Left cardiac atrium (tissue), 4 donors: ENCODE measurements around the gene RNF112. TPM values are rescaled to one million over a fixed set of nuclear protein-coding genes. Genes with fewer than 3 reads are reported as not detected.

Source experiments
- ATAC-seq, 2 donors: fragments of 200-7000 bp; cut with Tn5 transposase; one replicate each; pipeline ENCODE4 v1.9.1; 2020; ENCODE audit warnings: mild to moderate bottlenecking in 2 of 2, moderate library complexity in 2 of 2
- DNase-seq: peaks from one replicate; pipeline ENCODE4 v3.0.0-alpha.2; 2020
- intact Hi-C, 2 donors: fragments of 100-400 bp; cut with DNase I; formaldehyde crosslinking; loops; one replicate each; pipeline versions ENCODE4 v1.14.1 to v1.15.1; 2022 to 2023
- long read RNA-seq: library from polyadenylated mRNA; unstranded; transcript quantifications from one replicate; pipeline ENCODE4 v2.0.0, GENCODE V29; 2021
- total RNA-seq, 2 donors: library from RNA; stranded (reverse); fragmentation: NEBNext Ultra II Directional; extraction: Animal tissue kit (Norgen Biotek cat#: 25700); gene quantifications; one replicate each; pipeline ENCODE4 v1.2.1, GENCODE V29; 2021
- donor health status: DM: no; HTN: yes; CAD: no.
- donor health status: DM: no; HTN: yes; CAD: no; lungs with severe emphysema.
- donor health status: DM: yes; HTN: yes; CAD: no.
- donor health status: Dilated cardiomyopathy.

The RNF112 gene
- total RNA-seq, result 1 to 10 TPM; 2.5 to 6.8 TPM
- long read RNA-seq, partial matches to known transcripts, result 0 of 1 reads
- long read RNA-seq, other reads (novel, unspliced or antisense), result 1 of 1 reads

DNA sequence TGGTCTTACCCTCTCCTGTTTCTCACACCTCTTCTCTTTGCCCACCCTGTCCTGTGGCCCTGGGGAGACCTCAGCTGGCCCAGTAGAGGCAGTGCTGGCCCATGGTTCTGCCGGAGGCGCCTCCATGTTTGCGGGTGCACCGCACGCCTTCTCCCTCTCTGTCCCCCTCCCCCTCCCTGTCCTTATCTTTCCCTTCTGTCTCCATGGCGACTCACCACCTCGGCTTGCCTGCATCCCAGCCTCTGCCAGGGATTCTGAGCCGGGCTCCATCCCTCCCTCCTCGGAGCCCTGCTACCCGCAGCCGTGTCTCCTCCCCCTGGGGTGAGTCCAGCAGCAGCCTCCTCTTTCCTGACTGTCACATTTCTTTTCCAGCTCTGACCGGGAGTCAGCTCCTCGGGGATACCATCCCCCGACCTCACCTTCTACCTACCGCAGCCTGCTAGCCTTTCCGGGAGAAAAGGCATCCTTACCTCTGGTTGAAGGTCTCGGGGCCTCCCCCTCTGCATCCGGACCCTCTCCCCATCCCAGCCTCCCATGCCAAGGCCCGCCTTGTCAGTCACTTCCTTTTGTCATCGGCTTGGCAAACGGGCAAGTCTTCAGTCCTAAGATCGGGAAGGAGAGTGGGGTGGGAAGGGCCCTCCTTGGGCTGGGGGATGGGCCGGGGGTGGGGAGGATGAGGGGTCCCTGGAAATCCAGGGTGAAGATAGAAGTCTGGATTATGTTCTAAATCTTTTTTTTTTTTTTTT, at the start of gene RNF112:
Gene RNF112, plus strand, starts transcription at position 358 of the 746 bp plus-strand sequence. Its CDS starts 177 bp downstream, at position 535.
- peak; percentile 49 for DNase-seq
- ATAC-seq, result peak; percentile 64
- intact Hi-C loops, result no loop called here

DNA sequence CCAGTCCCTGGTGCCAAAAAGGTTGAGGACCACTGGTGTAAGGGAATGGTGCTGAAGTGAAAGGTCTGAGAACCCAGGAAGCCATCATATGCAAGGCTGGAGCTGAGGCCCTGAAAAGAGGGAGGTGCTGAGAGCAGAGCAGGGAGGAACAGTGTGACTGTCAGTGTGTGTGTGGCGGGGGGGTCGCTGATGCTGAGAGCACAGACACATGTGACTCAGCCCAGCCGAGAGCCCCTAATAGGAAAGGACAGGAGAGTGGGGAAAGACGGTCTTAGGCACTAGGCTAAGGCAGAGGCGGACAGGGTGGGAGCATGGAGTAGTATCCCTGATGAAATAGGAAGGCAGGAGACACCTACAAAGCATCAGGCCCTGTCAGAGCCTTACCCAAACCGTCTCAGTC, 49.7 kb upstream of the RNF112 start:
- ATAC-seq, result no peak
- intact Hi-C loops, result loop anchor here (5.0 to 10.0 kb wide), 3 partner anchors 86 to 403 kb away; no protein-coding TSS in a partner anchor
- DNase-seq, result peak; percentile 26

GRCh38 chr17:19361944-19362276, 49.1 kb upstream of the RNF112 start:
- intact Hi-C loops, result loop anchor here (1.0 to 10.0 kb wide), 4 partner anchors 15 to 403 kb away; no protein-coding TSS in a partner anchor
- no peak for ATAC-seq
- DNase-seq, result no peak

- DNase-seq, result peak; percentile 93
- intact Hi-C loops, result loop anchor here (1.0 to 10.0 kb wide), 5 partner anchors 15 to 402 kb away; no protein-coding TSS in a partner anchor
- peak; percentile 95 to 97 for ATAC-seq
These were observed 48.5 kb upstream of the RNF112 start, which contains the start of gene B9D1 for GRCh38 chr17:19362277-19363113. Gene B9D1 (minus strand): TSS chr17:19362723. CDS start chr17:19362569, 154 bp downstream.

GRCh38 chr17:19363114-19363438, 48.0 kb upstream of the RNF112 start:
- ATAC-seq (no peak), DNase-seq (no peak)
- intact Hi-C loops, result loop anchor here (1.0 to 10.0 kb wide), 4 partner anchors 84 to 402 kb away; no protein-coding TSS in a partner anchor

DNA sequence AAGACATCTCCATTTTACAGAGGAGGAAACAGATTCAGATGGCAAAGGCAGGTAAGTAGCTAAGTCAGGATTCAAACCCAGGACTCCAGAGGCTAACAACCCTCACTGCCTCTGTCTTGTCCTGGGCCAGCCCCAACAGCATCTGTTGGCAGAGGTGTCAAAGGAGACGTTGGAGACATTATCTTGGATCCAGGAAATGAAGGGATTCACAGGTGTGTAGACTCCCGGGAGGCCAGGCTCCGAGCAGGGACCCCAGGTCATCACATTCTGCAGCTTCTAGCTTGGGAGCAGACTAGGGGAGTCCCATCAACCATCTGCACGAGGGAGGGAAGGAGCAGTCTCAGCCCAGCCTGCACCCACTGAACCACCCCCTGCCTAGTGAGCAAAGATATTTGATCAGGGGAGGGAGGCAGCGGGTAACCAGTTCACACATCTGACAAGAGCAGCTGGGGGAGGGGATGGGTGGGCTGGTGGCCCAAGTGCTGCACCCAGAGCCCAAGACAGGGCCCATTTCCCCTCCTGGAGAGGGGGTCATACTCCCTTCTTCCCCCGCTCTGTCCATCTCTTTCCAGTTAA, 47.5 kb upstream of the RNF112 start:
- ATAC-seq, result no peak
- intact Hi-C loops, result loop anchor here (1.0 to 10.0 kb wide), 4 partner anchors 84 to 401 kb away; no protein-coding TSS in a partner anchor
- DNase-seq, result peak; percentile 14

DNA sequence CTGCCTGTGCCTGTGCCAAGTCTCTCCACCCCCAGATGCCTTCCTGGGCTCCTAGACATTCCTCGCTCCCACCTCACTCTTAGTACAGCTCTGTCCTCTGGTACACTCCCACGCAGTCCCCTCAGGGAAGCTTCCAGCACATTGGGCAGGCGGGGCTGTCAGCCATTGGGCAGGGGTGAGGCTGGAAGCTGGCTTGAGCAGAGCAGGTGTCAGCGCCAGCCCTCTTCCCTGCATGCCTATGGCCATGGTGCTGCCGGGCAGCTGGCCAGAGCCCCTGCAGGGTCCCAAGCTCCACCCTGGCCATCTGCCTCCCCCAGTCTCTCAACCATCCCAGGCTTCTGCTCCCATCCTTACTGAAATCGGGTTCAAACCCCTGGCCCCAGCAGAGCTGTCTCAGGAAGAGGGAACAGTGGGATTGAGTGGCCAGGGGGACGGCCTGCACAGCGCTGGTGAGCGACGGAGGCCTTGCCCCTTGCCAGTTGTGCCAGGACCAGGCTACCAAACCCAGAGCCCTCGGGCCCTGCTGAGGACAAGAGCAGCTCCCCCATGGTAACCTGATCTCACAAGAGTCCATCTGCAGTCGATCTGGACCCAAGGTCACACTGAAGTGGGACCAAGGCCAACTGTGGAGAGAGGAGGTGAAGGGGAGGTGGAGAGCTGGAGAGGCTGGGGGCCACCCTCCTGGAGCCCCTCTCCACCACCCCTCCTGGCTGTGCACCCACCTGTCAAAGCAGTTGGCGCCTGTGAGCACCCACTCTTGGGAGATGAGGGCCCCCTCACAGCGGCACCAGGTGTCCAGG, 46.1 kb upstream of the RNF112 start:
- ATAC-seq, result no peak
- peak; percentile 20 for DNase-seq
- intact Hi-C loops, result loop anchor here (5.0 to 10.0 kb wide), 3 partner anchors 82 to 400 kb away; no protein-coding TSS in a partner anchor

GRCh38 chr17:19365499-19365817, 45.6 kb upstream of the RNF112 start:
- intact Hi-C loops, result loop anchor here in 1 of 2 donors (10.0 kb wide), 1 partner anchor 399 kb away; no protein-coding TSS in a partner anchor
- no peak for ATAC-seq
- no peak for DNase-seq

- intact Hi-C loops, result loop anchor here in 1 of 2 donors (10.0 kb wide), 1 partner anchor 399 kb away; no protein-coding TSS in a partner anchor
- DNase-seq (peak; percentile 9), ATAC-seq (no peak)
These were observed 45.0 kb upstream of the RNF112 start for GRCh38 chr17:19365833-19366636.

GRCh38 chr17:19366637-19366972, 44.4 kb upstream of the RNF112 start:
- no peak for ATAC-seq
- DNase-seq, result no peak
- intact Hi-C loops, result loop anchor here in 1 of 2 donors (10.0 kb wide), 1 partner anchor 398 kb away; no protein-coding TSS in a partner anchor

- ATAC-seq (no peak), DNase-seq (no peak)
- intact Hi-C loops, result loop anchor here in 1 of 2 donors (10.0 kb wide), 1 partner anchor 397 kb away; no protein-coding TSS in a partner anchor
These were observed 42.8 kb upstream of the RNF112 start for GRCh38 chr17:19368229-19368628.

- ATAC-seq, result no peak
- intact Hi-C loops, result loop anchor here in 1 of 2 donors (10.0 kb wide), 1 partner anchor 396 kb away; no protein-coding TSS in a partner anchor
- DNase-seq, result no peak
These were observed 41.8 kb upstream of the RNF112 start for GRCh38 chr17:19369107-19369778.

DNA sequence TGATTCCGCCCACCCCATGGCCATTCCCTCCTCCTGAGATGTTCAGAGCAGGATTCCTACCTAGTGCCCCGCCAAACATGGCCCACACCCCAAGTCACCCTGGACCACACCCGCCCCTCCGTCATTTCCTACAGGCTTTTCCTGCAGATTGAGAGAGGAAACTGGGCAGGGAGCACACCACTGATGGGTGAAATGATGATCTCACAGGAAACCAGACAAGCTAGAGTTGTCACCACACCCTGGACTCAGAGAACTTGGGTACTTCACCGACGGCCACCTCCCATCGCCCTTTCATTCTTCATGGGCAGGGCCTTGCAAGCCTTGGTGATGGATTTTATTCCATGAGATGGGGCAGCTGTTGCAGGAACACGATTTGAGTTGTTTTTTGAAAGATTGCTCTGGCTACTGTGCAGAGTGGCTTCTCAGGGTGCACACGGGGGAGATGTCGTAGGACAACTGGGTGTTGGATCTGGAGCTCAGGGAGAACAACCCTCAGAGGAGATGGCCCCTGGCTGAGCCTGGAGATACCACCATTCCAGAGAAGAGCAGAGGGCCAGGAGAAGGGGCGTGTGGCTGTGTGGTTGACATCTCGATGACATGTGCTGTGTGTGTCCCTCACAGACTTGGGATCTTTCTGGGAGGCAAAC, 41.1 kb upstream of the RNF112 start:
- intact Hi-C loops, result loop anchor here in 1 of 2 donors (10.0 kb wide), 1 partner anchor 395 kb away; no protein-coding TSS in a partner anchor
- ATAC-seq, result peak in 1 of 2 donors; percentile 60
- peak; percentile 76 for DNase-seq

DNA sequence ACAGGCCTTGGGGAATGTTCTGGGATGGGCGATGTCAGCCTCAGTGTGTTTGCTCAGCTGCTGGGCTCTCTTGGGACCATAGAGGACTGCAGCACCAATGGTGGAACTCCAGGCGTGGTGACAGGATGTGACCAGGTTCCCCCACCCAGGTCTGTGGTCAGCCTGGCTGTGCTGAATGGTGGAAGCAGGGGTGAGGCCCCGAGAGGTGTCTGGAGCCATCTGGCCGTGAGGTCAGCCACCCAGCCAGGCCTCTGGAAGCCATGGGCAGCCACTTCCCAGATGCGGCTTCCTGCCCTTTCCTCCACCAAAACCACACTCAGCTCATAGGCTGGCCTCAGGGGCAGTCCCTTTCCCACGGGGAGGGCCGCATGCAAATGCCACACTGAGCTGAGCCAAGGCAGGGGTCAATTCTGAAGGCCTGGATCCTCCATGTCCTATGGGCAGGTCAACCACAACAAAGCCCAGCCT, 40.5 kb upstream of the RNF112 start:
- ATAC-seq (peak; percentile 74 to 86), DNase-seq (peak; percentile 66)
- intact Hi-C loops, result no loop called here

DNA sequence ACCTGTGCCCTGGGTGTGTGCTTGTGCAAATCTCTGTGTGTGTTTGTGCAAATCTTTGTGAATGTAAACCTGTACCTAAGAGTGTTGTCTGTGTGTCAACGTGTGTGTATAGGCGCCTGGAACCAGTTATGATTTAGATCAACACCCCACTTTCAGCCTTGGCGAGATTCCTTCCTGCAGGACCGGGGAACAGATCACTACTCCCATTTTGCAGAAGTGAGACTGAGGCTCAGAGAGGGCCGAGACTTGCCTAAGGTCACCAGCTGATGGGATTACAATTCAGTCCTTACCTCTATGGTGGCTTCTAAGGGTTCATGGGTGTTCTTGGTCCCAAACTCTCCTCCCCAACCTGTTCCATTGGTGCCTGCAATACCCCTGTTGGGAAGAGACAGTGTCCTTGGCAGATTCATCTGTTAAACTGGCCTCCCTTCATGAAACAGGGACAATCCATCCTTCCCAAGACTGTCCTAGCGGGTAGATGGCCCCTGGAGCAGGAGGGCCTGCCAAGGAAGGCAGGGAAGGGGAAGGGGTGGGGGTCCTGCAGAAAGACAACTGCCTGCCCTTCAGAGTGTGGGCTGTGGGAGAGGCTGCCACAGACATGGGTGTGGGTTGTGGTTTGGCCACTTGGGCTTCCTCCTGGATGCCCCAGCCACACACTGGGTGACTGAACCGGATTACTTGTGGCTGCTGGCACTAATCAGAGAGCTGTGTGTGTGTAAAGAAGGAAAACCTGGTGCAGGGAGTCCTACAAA, 39.6 kb upstream of the RNF112 start:
- no peak for DNase-seq
- intact Hi-C loops, result no loop called here
- ATAC-seq, result no peak

- no peak for DNase-seq
- intact Hi-C loops, result no loop called here
- no peak for ATAC-seq
These were observed 39.0 kb upstream of the RNF112 start for GRCh38 chr17:19372011-19372370.
